ENCODE data around the gene GZMB. TPM values are rescaled to one million over a fixed set of nuclear protein-coding genes. Genes with fewer than 3 reads are reported as not detected.

GZMB gene
- total and polyA plus RNA-seq, 2 of the 8 experiments (the other 6 are each of a cell fraction or from before 2014, with no cell fraction given) = not detected

GRCh38 chr14:24664366-24664765 is 30.4 kb upstream of the GZMB start (continued):
- no peak for TF ChIP-seq YY1 (IDR thresholded peaks at IDR 0.05; ENCODE audit: low read depth, low read length)
- no peak for TF ChIP-seq NANOG (IDR thresholded peaks at IDR 0.05; ENCODE audit: insufficient read depth, low read depth, low read length, poor library complexity, severe bottlenecking)

Data from H1 (cell line).